SK-N-MC (cell line): Measurements from ENCODE around the gene C3orf18.

Experiments
- DNase-seq: peaks from one replicate; pipeline ENCODE4 v3.0.0-alpha.2; 2011; ENCODE audit warnings: low read depth, low spot score
- H3K27ac ChIP-seq: fragments of 200-600 bp; sonication (generic); 2 replicates; pipeline ENCODE4 v1.5.1; 2016; ENCODE audit warnings: mixed run types
- H3K36me3 ChIP-seq: fragments of 200-600 bp; sonication (generic); 2 replicates; pipeline ENCODE4 v1.6.1; 2017; ENCODE audit warnings: antibody characterized with exemption, low read length, mixed read lengths; ENCODE audit not compliant: insufficient read depth
- H3K4me3 ChIP-seq: fragments of 200-600 bp; sonication (generic); 2 replicates; pipeline ENCODE4 v1.5.1; 2016
- H3K9ac ChIP-seq: fragments of 200-600 bp; sonication (generic); 2 replicates; pipeline ENCODE4 v1.8.0; 2017; ENCODE audit warnings: mixed run types, mixed read lengths; ENCODE audit not compliant: insufficient read length
- H3K9me3 ChIP-seq: fragments of 200-600 bp; sonication (generic); 2 replicates; pipeline ENCODE4 v1.6.1; 2017; ENCODE audit warnings: low read depth, mild to moderate bottlenecking, antibody characterized with exemption, low read length, moderate library complexity, mixed read lengths
- EZH2 ChIP-seq: fragments of 200-600 bp; sonication (generic); IDR thresholded peaks from one replicate; pipeline ENCODE4 v1.6.1; 2017; ENCODE audit warnings: antibody characterized with exemption
- FOXP2 ChIP-seq: optimal IDR thresholded peaks from 2 replicates; pipeline ENCODE3; 2011; ENCODE audit warnings: mild to moderate bottlenecking, moderate library complexity; ENCODE audit not compliant: insufficient read depth; ENCODE audit errors: extremely low read length, control extremely low read depth
- POLR2AphosphoS5 ChIP-seq: IDR thresholded peaks from 2 replicates; pipeline ENCODE4 v1.6.1; 2012; ENCODE audit warnings: mild to moderate bottlenecking, low read depth, low read length, borderline replicate concordance

C3orf18 gene

GRCh38 chr3:50525191-50525910 is 42.2 kb downstream of the C3orf18 start:
- TF ChIP-seq FOXP2, result no peak
- no peak for TF ChIP-seq POLR2AphosphoS5
- no peak for DNase-seq
- no peaks in the 10 kb centered on the region for H3K9me3 ChIP-seq

GRCh38 chr3:50524746-50525145 is 42.8 kb downstream of the C3orf18 start:
- Histone ChIP-seq H3K27ac (no peak overlapping the region), H3K36me3 (no peaks in the 10 kb centered on the region), H3K9me3 (no peaks in the 10 kb centered on the region), H3K9ac (no peak overlapping the region), H3K4me3 (no peak overlapping the region)
- no peak for DNase-seq
- no peak for TF ChIP-seq EZH2
- TF ChIP-seq FOXP2, result no peak
- no peak for TF ChIP-seq POLR2AphosphoS5

More at GRCh38 chr3:50525191-50525910, 42.2 kb downstream of the C3orf18 start:
- H3K27ac ChIP-seq, result no peak overlapping the region
- H3K4me3 ChIP-seq, result no peak overlapping the region
- H3K9ac ChIP-seq, result no peak overlapping the region
- H3K36me3 ChIP-seq, result no peaks in the 10 kb centered on the region

- no peak for DNase-seq
- no peak overlapping the region for H3K27ac ChIP-seq
- H3K9me3 ChIP-seq, result no peaks in the 10 kb centered on the region
- H3K36me3 ChIP-seq, result no peaks in the 10 kb centered on the region
- TF ChIP-seq FOXP2, result no peak
- no peak for TF ChIP-seq EZH2
- H3K9ac ChIP-seq, result no peak overlapping the region
- no peak overlapping the region for H3K4me3 ChIP-seq
Observed at GRCh38 chr3:50523279-50523811, 44.2 kb downstream of the C3orf18 start.

- H3K9me3 ChIP-seq, result no peaks in the 10 kb centered on the region
- DNase-seq, result no peak
- TF ChIP-seq POLR2AphosphoS5 (no peak), EZH2 (no peak), FOXP2 (no peak)
- H3K4me3 ChIP-seq, result no peak overlapping the region
- H3K27ac ChIP-seq, result no peak overlapping the region
- no peak overlapping the region for H3K9ac ChIP-seq
- no peaks in the 10 kb centered on the region for H3K36me3 ChIP-seq
Observed at GRCh38 chr3:50521572-50521971, 46.0 kb downstream of the C3orf18 start.

- Histone ChIP-seq H3K4me3 (no peak overlapping the region), H3K27ac (no peak overlapping the region), H3K9ac (no peak overlapping the region), H3K36me3 (no peaks in the 10 kb centered on the region), H3K9me3 (no peaks in the 10 kb centered on the region)
- no peak for DNase-seq
- TF ChIP-seq POLR2AphosphoS5 (no peak), FOXP2 (no peak)
Observed at GRCh38 chr3:50520849-50521248, 46.7 kb downstream of the C3orf18 start.

- DNase-seq, result no peak
- H3K36me3 ChIP-seq, result no peaks in the 10 kb centered on the region
- TF ChIP-seq EZH2 (no peak), POLR2AphosphoS5 (no peak), FOXP2 (no peak)
- no peak overlapping the region for H3K9ac ChIP-seq
- H3K27ac ChIP-seq, result no peak overlapping the region
- H3K9me3 ChIP-seq, result no peaks in the 10 kb centered on the region
- H3K4me3 ChIP-seq, result no peak overlapping the region
Observed at GRCh38 chr3:50519471-50520089, 48.0 kb downstream of the C3orf18 start.

- no peak for DNase-seq
- no peak overlapping the region for H3K4me3 ChIP-seq
- H3K27ac ChIP-seq, result no peak overlapping the region
- H3K9me3 ChIP-seq, result no peaks in the 10 kb centered on the region
- TF ChIP-seq FOXP2 (no peak), EZH2 (no peak), POLR2AphosphoS5 (no peak)
- H3K36me3 ChIP-seq, result no peaks in the 10 kb centered on the region
- no peak overlapping the region for H3K9ac ChIP-seq
Observed at GRCh38 chr3:50518436-50518835, 49.1 kb downstream of the C3orf18 start.

GRCh38 chr3:50517721-50518206 is 49.8 kb downstream of the C3orf18 start:
- Histone ChIP-seq H3K9me3 (no peaks in the 10 kb centered on the region), H3K4me3 (no peak overlapping the region), H3K27ac (no peak overlapping the region), H3K9ac (no peak overlapping the region), H3K36me3 (no peaks in the 10 kb centered on the region)
- no peak for TF ChIP-seq POLR2AphosphoS5
- TF ChIP-seq EZH2, result no peak
- no peak for TF ChIP-seq FOXP2
- no peak for DNase-seq

GRCh38 chr3:50516440-50516871 is 51.1 kb downstream of the C3orf18 start:
- TF ChIP-seq FOXP2 (no peak), POLR2AphosphoS5 (no peak), EZH2 (no peak)
- no peak overlapping the region for H3K4me3 ChIP-seq
- no peak overlapping the region for H3K27ac ChIP-seq
- H3K9ac ChIP-seq, result no peak overlapping the region
- no peaks in the 10 kb centered on the region for H3K9me3 ChIP-seq
- no peaks in the 10 kb centered on the region for H3K36me3 ChIP-seq
- no peak for DNase-seq
